ENCODE measurements around the gene WIZ. TPM values are rescaled to one million over a fixed set of nuclear protein-coding genes. Genes with fewer than 3 reads are reported as not detected.
"Not testable (repeated sequence)": the region's sequence is repeated elsewhere in the genome, so short reads cannot be mapped to it uniquely, and the experiment has no call there.

Gene WIZ
- total RNA-seq, 1 donor from 2014 or later: 106 TPM

GRCh38 chr19:15399234-15399515 lies 50.6 kb downstream of the WIZ start:
- TF ChIP-seq CTCF (IDR thresholded peaks at IDR 0.05; ENCODE audit: partially characterized antibody, unreplicated experiment): no peak
- Mint-ChIP-seq H3K4me3 (ENCODE audit: unreplicated experiment) (no peak overlapping the region), H3K36me3 (ENCODE audit: unreplicated experiment) (peaks cover 17% of the 10 kb centered on the region), H3K9me3 (ENCODE audit: unreplicated experiment) (peaks cover 24% of the 10 kb centered on the region), H3K27ac (ENCODE audit: unreplicated experiment) (no peak overlapping the region), H3K4me1 (ENCODE audit: low read depth, unreplicated experiment) (peaks cover 34% of the 10 kb centered on the region), H3K27me3 (ENCODE audit: unreplicated experiment) (peaks cover 22% of the 10 kb centered on the region)
- DNase-seq: no peak

- no peak for DNase-seq
- Mint-ChIP-seq H3K36me3 (ENCODE audit: unreplicated experiment) (peaks cover 17% of the 10 kb centered on the region), H3K27me3 (ENCODE audit: unreplicated experiment) (peaks cover 22% of the 10 kb centered on the region), H3K9me3 (ENCODE audit: unreplicated experiment) (peaks cover 24% of the 10 kb centered on the region), H3K4me1 (ENCODE audit: low read depth, unreplicated experiment) (peaks cover 30% of the 10 kb centered on the region), H3K27ac (ENCODE audit: unreplicated experiment) (no peak overlapping the region), H3K4me3 (ENCODE audit: unreplicated experiment) (no peak overlapping the region)
- no peak for TF ChIP-seq CTCF (IDR thresholded peaks at IDR 0.05; ENCODE audit: partially characterized antibody, unreplicated experiment)
Observed at GRCh38 chr19:15398501-15399233, 51.1 kb downstream of the WIZ start.

- TF ChIP-seq CTCF (IDR thresholded peaks at IDR 0.05; ENCODE audit: partially characterized antibody, unreplicated experiment): no peak
- peaks cover 22% of the 10 kb centered on the region for H3K4me1 Mint-ChIP-seq (ENCODE audit: low read depth, unreplicated experiment)
- H3K27ac Mint-ChIP-seq (ENCODE audit: unreplicated experiment): peak overlapping the region; percentile 25
- H3K9me3 Mint-ChIP-seq (ENCODE audit: unreplicated experiment): peaks cover 19% of the 10 kb centered on the region
- peaks cover 17% of the 10 kb centered on the region for H3K36me3 Mint-ChIP-seq (ENCODE audit: unreplicated experiment)
- no peak for DNase-seq
- no peak overlapping the region for H3K4me3 Mint-ChIP-seq (ENCODE audit: unreplicated experiment)
- H3K27me3 Mint-ChIP-seq (ENCODE audit: unreplicated experiment): peaks cover 21% of the 10 kb centered on the region
Observed at GRCh38 chr19:15397782-15398181, 52.0 kb downstream of the WIZ start.

- no peak for DNase-seq
- Mint-ChIP-seq H3K27ac (ENCODE audit: unreplicated experiment) (peak overlapping the region; percentile 25), H3K36me3 (ENCODE audit: unreplicated experiment) (peaks cover 17% of the 10 kb centered on the region), H3K9me3 (ENCODE audit: unreplicated experiment) (peaks cover 18% of the 10 kb centered on the region), H3K4me3 (ENCODE audit: unreplicated experiment) (no peak overlapping the region), H3K4me1 (ENCODE audit: low read depth, unreplicated experiment) (peaks cover 18% of the 10 kb centered on the region), H3K27me3 (ENCODE audit: unreplicated experiment) (peaks cover 19% of the 10 kb centered on the region)
- TF ChIP-seq CTCF (IDR thresholded peaks at IDR 0.05; ENCODE audit: partially characterized antibody, unreplicated experiment): no peak
Observed at GRCh38 chr19:15397236-15397635, 52.5 kb downstream of the WIZ start.

- H3K36me3 Mint-ChIP-seq (ENCODE audit: unreplicated experiment): peaks cover 17% of the 10 kb centered on the region
Observed at GRCh38 chr19:15396436-15396835, 53.3 kb downstream of the WIZ start.

GRCh38 chr19:15395251-15395650 lies 54.5 kb downstream of the WIZ start:
- H3K36me3 Mint-ChIP-seq (ENCODE audit: unreplicated experiment): peaks cover 17% of the 10 kb centered on the region
- H3K27me3 Mint-ChIP-seq (ENCODE audit: unreplicated experiment): peaks cover 17% of the 10 kb centered on the region
- H3K4me3 Mint-ChIP-seq (ENCODE audit: unreplicated experiment); DNase-seq; H3K27ac Mint-ChIP-seq (ENCODE audit: unreplicated experiment); H3K4me1 Mint-ChIP-seq (ENCODE audit: low read depth, unreplicated experiment): not testable (repeated sequence)
- peaks cover 18% of the 10 kb centered on the region for H3K9me3 Mint-ChIP-seq (ENCODE audit: unreplicated experiment)

More at GRCh38 chr19:15396436-15396835, 53.3 kb downstream of the WIZ start:
- peak overlapping the region; percentile 41 for H3K27ac Mint-ChIP-seq (ENCODE audit: unreplicated experiment)
- peaks cover 12% of the 10 kb centered on the region for H3K4me1 Mint-ChIP-seq (ENCODE audit: low read depth, unreplicated experiment)
- no peak for DNase-seq
- H3K9me3 Mint-ChIP-seq (ENCODE audit: unreplicated experiment): peaks cover 18% of the 10 kb centered on the region
- TF ChIP-seq CTCF (IDR thresholded peaks at IDR 0.05; ENCODE audit: partially characterized antibody, unreplicated experiment): no peak
- peaks cover 19% of the 10 kb centered on the region for H3K27me3 Mint-ChIP-seq (ENCODE audit: unreplicated experiment)
- H3K4me3 Mint-ChIP-seq (ENCODE audit: unreplicated experiment): no peak overlapping the region

All from glutamatergic neuron (in vitro differentiated cells).